ENCODE results near the gene ZIK1. TPM values are rescaled to one million over a fixed set of nuclear protein-coding genes. Genes with fewer than 3 reads are reported as not detected.

ZIK1 gene
- total RNA-seq = 1 to 10 TPM; 8.0 to 9.4 TPM

DNA sequence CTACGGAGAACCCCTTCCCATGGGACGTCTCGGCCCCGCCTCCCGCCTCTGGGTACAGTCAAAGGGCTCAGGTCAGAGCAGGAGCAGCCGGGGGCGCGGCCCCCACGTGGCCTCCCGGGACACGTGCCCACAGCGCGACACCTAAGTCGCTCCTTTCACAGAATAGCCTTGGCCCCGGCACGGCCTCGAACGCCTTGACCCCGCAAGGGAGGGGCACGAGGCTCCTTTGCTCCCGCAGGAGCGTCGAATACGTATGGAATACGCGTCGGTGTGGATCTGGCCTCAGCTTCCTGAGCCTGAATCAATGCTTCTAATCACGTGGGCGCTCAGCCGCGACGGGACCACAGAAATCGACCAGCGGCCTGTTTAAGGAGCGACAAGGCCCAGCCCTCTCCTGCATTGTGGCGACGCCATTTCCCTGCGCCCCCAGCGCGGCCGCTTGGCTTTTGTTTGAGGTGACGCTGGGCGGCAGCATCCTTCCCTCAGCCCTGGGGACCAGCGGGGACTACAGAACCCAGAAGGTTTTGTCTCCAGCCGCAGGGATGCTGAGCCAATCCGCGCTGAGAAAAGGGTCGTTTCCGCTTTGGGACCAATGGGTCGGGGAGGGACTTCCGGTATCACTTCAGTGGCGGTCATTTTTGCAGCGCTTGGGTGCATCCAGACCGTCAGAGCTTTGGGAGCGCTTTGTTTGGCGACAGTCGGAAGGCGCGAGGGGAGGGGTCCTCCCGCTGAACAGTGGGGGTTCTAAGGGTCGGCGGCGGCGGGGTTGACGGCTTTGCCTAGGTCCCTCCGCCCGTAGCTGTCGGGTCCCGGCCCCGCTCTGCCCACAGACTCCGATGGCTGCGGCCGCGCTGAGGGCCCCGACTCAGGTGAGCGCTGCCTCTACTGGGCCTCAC is at the start of gene ZIK1:
TSS of gene ZIK1 (plus strand) at position 625 of the 896 bp plus-strand sequence. CDS start at position 837, 212 bp downstream.

DNA sequence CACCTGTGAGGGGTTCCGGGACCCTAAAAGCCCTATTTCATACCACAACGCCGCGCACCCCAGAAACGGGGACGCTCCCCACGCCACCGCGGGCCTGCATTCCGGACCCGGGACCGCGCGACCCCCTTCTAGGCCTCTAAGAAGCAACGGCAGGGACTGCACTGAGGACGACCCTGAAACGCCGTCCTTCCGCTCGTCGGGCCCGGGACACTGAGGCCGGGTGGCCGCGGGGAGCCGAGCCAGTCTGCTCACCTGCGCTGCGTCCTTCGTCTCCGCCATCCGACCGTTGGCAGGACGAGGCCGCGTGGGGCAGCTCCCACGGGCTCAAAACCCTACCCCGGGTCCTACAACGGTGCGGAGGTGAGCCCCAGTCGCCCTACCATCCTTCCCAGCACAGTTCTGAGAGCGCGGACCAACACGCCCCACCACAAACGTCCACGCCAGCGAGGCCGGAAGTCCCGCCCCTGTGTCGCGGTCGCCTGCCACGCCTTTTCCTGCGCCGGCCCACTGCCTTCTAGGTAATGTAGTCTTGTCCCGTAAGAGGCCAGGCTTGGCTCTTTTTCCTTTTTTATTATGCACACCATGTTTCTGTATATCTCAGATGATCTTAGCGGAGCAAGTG is 24.4 kb upstream of the ZIK1 start, which contains the start of gene ZNF550:
TSS of gene ZNF550 (minus strand) at position 460 of the 622 bp plus-strand sequence. CDS start at position 279, 181 bp downstream.

DNA sequence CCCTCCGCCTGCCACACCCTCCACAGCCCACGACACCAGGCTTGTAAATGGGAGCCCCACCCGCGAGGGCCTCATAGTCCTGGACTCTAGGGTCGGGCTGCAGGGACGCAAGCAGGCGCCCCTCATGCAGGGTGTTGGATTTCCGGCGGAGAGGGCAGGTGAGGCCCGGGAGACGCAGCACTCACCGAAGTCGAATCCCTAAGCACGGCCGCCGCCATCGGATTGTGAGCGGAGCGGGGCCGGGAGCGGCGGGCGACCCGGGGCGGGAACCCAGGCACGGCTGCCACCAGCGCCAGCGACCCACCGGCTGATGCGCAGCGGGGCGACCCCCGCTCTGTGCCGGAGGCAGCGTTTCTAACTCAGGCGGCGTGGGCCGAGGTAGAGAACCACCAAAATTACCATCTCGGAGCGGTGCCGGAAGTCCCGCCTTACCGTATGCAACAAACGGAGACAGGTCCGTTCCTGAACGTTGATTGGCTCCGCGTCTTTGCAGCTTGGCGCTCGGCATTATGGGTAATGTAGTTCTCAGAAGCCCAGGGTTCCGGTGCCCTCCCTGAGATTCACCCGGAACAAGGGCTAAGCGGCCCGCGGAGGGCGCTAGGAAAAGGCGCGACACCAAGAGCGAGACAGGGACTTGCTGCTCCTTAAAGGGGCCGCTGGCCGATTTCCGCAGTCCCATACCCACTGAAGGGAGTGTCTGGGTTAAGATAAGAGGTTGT is 5.3 kb upstream of the ZIK1 start, which contains the start of gene ZNF416:
TSS of gene ZNF416 (minus strand) at position 425 of the 719 bp plus-strand sequence. CDS start at position 218, 207 bp downstream.

DNA sequence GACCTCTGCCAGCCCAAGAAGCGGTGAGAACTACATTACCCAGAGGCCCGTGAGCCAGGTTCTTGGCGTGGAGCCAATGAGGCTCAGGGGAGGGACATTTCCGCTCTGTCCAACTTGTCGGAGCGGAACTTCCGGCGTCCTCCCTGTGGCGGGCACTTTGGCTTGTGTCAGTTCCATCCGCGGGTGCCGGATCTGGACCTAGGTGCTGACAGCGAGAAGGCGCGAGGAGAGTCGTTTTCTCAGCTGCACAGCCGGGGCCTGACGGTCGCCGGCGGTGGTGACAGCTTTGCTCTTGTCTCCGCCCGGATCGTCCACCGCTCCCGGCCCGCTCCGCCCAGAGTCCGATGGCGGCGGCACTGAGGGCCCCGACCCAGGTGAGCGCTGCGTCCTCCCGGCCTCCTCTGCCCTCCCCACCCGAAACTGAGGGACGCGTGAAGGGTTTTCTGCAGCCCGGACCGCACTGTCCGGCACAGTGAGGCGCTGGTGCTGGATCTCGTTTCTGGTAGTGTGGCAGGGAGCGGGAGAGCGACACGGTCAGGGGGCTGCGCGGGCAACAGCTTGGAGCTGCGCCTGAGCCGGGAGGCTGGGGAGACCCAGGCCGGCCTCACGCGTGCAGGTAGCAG is 15.9 kb downstream of the ZIK1 start, which contains the start of gene ZNF530:
TSS of gene ZNF530 (plus strand) at position 125 of the 623 bp plus-strand sequence. CDS start 4,461 bp downstream, outside the sequence.

DNA sequence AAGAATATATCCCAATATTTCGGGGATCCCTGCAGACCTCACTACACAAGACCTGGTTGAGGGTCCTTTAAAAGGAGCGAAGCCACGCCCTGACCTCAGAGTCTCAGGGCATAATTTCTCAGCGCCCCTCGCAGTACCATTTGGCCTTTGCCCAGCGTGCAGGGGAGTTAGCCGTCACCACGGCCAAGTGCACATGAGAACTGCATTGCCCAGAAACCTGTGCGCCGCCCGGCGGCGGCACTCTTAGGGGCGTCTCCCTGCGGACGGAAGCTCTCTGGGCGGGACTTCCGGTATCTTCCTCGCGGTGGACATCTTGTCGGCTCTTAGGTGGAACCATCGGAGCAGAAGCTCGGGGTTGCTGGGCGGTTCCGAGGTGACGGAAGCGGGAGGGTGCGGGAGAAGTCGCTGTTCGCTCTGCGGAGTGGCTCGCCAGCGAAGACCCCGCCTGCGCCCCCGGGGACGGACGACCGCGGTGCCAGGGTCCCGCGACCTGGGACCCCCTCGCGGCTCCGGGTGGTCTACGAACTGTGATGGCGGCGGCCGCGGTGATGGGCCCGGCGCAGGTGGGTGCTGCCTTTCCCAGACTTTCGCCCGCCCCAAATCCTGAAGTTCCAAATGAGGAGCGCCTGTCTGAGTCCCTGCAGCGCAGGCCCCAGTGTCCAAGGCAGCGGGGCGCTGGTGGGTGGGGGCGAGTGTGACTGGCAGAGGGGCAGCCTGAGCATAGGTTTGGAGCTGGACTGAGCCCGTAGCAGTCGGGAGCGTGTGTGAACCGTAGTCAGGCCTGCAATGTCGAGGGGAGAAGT is 30.2 kb downstream of the ZIK1 start, which contains the start of gene ZNF134:
TSS of gene ZNF134 (plus strand) at position 302 of the 803 bp plus-strand sequence. CDS start 5,227 bp downstream, outside the sequence.

DNA sequence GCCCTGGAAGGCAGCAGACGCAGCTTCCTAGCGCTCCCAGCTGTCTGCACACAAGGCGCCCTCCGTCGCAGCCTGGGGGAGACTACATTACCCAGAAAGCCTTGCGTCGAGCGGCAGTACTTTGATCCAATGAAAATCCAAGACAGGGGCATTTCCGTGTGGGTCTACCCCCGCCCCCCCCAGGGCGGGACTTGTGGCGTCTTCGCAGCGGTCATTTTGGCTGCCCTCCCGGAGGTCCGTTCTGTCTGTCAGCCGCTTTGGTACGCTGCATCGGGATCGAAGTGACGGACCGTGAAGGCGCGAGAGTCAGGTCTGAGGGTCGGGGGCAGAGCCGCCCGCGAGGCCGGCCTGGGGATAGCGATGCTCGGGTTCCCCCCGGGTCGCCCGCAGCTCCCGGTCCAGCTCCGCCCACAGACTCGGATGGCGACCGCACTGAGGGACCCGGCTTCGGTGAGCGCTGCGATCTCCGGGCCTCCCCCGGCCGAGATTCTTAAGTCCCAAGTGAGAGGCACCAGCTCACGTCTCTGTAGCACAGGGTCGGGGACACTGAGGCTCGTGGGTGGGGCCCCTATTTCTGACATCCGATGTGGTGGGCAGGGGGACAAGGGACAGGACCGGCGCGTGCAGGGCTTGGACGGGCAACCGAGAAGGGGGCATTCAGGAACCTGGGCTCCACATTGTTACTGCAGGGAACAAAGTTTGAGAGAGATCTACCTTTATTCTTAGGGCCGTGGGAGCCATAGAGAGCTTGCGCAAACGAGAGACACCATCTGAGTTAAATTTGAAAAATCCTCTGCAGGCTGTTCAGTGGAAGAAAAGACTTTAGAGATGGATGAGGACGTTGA is 49.3 kb downstream of the ZIK1 start, which contains the start of gene ZNF211:
TSS of gene ZNF211 (plus strand) at position 182 of the 845 bp plus-strand sequence. CDS start at position 361, 179 bp downstream.

Other genes starting within 250 kb of the ZIK1 start
- gene ZNF304, start 232.9 kb upstream of the ZIK1 start, total RNA-seq = 1 to 10 TPM; 8.7 to 9.3 TPM
- 10 to 100 TPM in 1 of 2 experiments, 1 to 10 TPM in 1; 9.5 to 10.7 TPM for gene TRAPPC2B, start 220.6 kb upstream of the ZIK1 start, total RNA-seq
- gene ZNF547, start 220.6 kb upstream of the ZIK1 start, total RNA-seq = 1 to 10 TPM; 3.8 to 3.9 TPM
- gene ZNF548, start 194.3 kb upstream of the ZIK1 start, total RNA-seq = 10 to 100 TPM; 40.7 to 42.4 TPM
- gene ZNF17, start 173.0 kb upstream of the ZIK1 start, total RNA-seq = 10 to 100 TPM; 13.0 to 14.3 TPM
- gene ZNF749, start 148.8 kb upstream of the ZIK1 start, total RNA-seq = 10 to 100 TPM; 14.1 to 14.7 TPM
- gene VN1R1, start 127.0 kb upstream of the ZIK1 start, total RNA-seq = under 1 TPM; 0.18 to 0.29 TPM
- 10 to 100 TPM; 10.9 to 11.4 TPM for gene ZNF772, start 106.6 kb upstream of the ZIK1 start, total RNA-seq
- 10 to 100 TPM; 10.8 to 12.6 TPM for gene ZNF419, start 96.4 kb upstream of the ZIK1 start, total RNA-seq
- 10 to 100 TPM; 11.1 to 11.6 TPM for gene ZNF773, start 84.2 kb upstream of the ZIK1 start, total RNA-seq
- gene ZNF549, start 56.8 kb upstream of the ZIK1 start, total RNA-seq = 1 to 10 TPM; 9.5 to 9.8 TPM
- gene ZNF550, start 24.3 kb upstream of the ZIK1 start, total RNA-seq = 10 to 100 TPM; 15.8 TPM
- 1 to 10 TPM; 7.4 to 8.5 TPM for gene ZNF416, start 5.2 kb upstream of the ZIK1 start, total RNA-seq
- 1 to 10 TPM; 7.6 to 8.2 TPM for gene ZNF530, start 15.7 kb downstream of the ZIK1 start, total RNA-seq
- gene ZNF134, start 30.1 kb downstream of the ZIK1 start, total RNA-seq = 10 to 100 TPM; 19.8 to 20.5 TPM
- gene ZNF211, start 49.0 kb downstream of the ZIK1 start, total RNA-seq = 10 to 100 TPM; 18.3 to 21.1 TPM
- not detected for gene ZSCAN4, start 84.8 kb downstream of the ZIK1 start, total RNA-seq
- 10 to 100 TPM; 16.1 to 16.8 TPM for gene ZNF551, start 97.8 kb downstream of the ZIK1 start, total RNA-seq
- 1 to 10 TPM; 2.2 to 2.3 TPM for gene ZNF154, start 125.1 kb downstream of the ZIK1 start, total RNA-seq
- gene ZNF671, start 143.5 kb downstream of the ZIK1 start, total RNA-seq = 10 to 100 TPM; 13.4 to 15.3 TPM
- gene ZNF776, start 162.7 kb downstream of the ZIK1 start, total RNA-seq = 10 to 100 TPM; 15.0 to 17.0 TPM
- gene ZNF586, start 185.5 kb downstream of the ZIK1 start, total RNA-seq = 10 to 100 TPM; 26.1 to 26.6 TPM
- 10 to 100 TPM in 1 of 2 experiments, 1 to 10 TPM in 1; 9.5 to 11.1 TPM for gene ZNF552, start 230.8 kb downstream of the ZIK1 start, total RNA-seq
- 10 to 100 TPM; 17.4 to 19.7 TPM for gene ZNF587B, start 246.2 kb downstream of the ZIK1 start, total RNA-seq